Fibroblast of peridontal ligament (primary cell): Measurements from ENCODE around the gene GOLGA6C.
A peak's percentile ranks its signal among the peaks of the same experiment; 100 is the strongest.
"Not testable (repeated sequence)": the region's sequence is repeated elsewhere in the genome, so short reads cannot be mapped to it uniquely, and the experiment has no call there.

Source experiments
- DNase-seq: peaks from one replicate; pipeline ENCODE4 v3.0.0-alpha.2; 2010; ENCODE audit errors: extremely low read depth

Gene GOLGA6C

GRCh38 chr15:75251343-75251742, 6.8 kb upstream of the GOLGA6C start:
- not testable (repeated sequence) for DNase-seq

- peak; percentile 1 for DNase-seq
Observed at GRCh38 chr15:75252285-75252684, 5.8 kb upstream of the GOLGA6C start.

- not testable (repeated sequence) for DNase-seq
Observed at GRCh38 chr15:75258620-75259343, 648 bp downstream of the GOLGA6C start.

GRCh38 chr15:75259873-75260272, 1.7 kb downstream of the GOLGA6C start:
- not testable (repeated sequence) for DNase-seq

- DNase-seq, result not testable (repeated sequence)
Observed at GRCh38 chr15:75273751-75274359, 15.7 kb downstream of the GOLGA6C start.

- DNase-seq, result peak; percentile 5
Observed at GRCh38 chr15:75274509-75275107, 16.5 kb downstream of the GOLGA6C start.

GRCh38 chr15:75275617-75276016, 17.5 kb downstream of the GOLGA6C start:
- DNase-seq, result not testable (repeated sequence)

- DNase-seq, result not testable (repeated sequence)
Observed at GRCh38 chr15:75278497-75278896, 20.4 kb downstream of the GOLGA6C start.

GRCh38 chr15:75282572-75282971, 24.4 kb downstream of the GOLGA6C start, which contains the start of gene GOLGA6D:
Gene GOLGA6D (plus strand): TSS chr15:75282835. CDS start chr15:75282876, 41 bp downstream.
- not testable (repeated sequence) for DNase-seq

GRCh38 chr15:75284152-75284551, 26.0 kb downstream of the GOLGA6C start:
- not testable (repeated sequence) for DNase-seq

- DNase-seq, result not testable (repeated sequence)
Observed at GRCh38 chr15:75293660-75294059, 35.5 kb downstream of the GOLGA6C start.

- DNase-seq, result not testable (repeated sequence)
Observed at GRCh38 chr15:75298541-75299310, 40.6 kb downstream of the GOLGA6C start.

- not testable (repeated sequence) for DNase-seq
Observed at GRCh38 chr15:75299311-75299688, 41.2 kb downstream of the GOLGA6C start.

- DNase-seq, result not testable (repeated sequence)
Observed at GRCh38 chr15:75300026-75300425, 41.9 kb downstream of the GOLGA6C start.

- DNase-seq, result no peak
Observed at GRCh38 chr15:75302318-75302717, 44.2 kb downstream of the GOLGA6C start.

- not testable (repeated sequence) for DNase-seq
Observed at GRCh38 chr15:75302753-75303152, 44.6 kb downstream of the GOLGA6C start.

GRCh38 chr15:75306188-75306587, 48.1 kb downstream of the GOLGA6C start:
- DNase-seq, result no peak

GRCh38 chr15:75307778-75308390, 49.8 kb downstream of the GOLGA6C start:
- DNase-seq, result no peak

- no peak for DNase-seq
Observed at GRCh38 chr15:75309711-75310110, 51.6 kb downstream of the GOLGA6C start.

- DNase-seq, result peak; percentile 25
Observed at GRCh38 chr15:75312548-75312947, 54.4 kb downstream of the GOLGA6C start.

- DNase-seq, result no peak
Observed at GRCh38 chr15:75313116-75313845, 55.1 kb downstream of the GOLGA6C start.
